Superior temporal gyrus (tissue), 1 donor: ENCODE results near the gene FYTTD1.

Experiments
- DNase-seq: peaks from one replicate; pipeline ENCODE4 v3.0.0-alpha.2; 2016; ENCODE audit errors: extremely low spot score

The FYTTD1 gene

GRCh38 chr3:197833930-197834715 is 84.4 kb downstream of the FYTTD1 start:
- DNase-seq: no peak

DNA sequence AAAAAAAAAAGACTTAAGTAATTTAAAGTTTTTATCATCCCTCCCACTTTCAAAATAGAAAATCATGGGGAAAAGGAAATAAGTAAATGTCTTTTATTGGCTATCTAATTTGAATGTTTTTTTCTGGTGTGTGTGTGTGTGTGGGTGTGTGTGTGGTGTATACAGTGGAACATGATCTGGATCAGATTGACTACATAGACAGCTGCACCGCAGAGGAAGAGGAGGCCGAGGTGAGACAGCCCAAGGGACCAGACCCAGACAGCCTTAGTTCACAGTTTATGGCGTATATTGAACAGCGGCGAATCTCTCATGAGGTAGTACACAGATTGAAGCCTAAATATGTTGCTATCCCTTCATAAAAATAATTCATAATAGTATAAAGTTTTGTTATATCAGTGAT is 85.8 kb downstream of the FYTTD1 start:
- DNase-seq: no peak

GRCh38 chr3:197836244-197836643 is 86.6 kb downstream of the FYTTD1 start:
- no peak for DNase-seq
